Forelimb muscle (tissue), 1 donor: ENCODE results near the gene AMZ1. TPM values are rescaled to one million over a fixed set of nuclear protein-coding genes. Genes with fewer than 3 reads are reported as not detected.

Source experiments
- DNase-seq: peaks from one replicate; pipeline ENCODE4 v3.0.0-alpha.2; 2013; ENCODE audit warnings: low read depth
- polyA plus RNA-seq: library from polyadenylated mRNA; unstranded; fragments of 120-200 nt; gene quantifications from one replicate; pipeline ENCODE4 v1.2.1, GENCODE V29; 2013; ENCODE audit not compliant: insufficient read length

The AMZ1 gene, protein sequence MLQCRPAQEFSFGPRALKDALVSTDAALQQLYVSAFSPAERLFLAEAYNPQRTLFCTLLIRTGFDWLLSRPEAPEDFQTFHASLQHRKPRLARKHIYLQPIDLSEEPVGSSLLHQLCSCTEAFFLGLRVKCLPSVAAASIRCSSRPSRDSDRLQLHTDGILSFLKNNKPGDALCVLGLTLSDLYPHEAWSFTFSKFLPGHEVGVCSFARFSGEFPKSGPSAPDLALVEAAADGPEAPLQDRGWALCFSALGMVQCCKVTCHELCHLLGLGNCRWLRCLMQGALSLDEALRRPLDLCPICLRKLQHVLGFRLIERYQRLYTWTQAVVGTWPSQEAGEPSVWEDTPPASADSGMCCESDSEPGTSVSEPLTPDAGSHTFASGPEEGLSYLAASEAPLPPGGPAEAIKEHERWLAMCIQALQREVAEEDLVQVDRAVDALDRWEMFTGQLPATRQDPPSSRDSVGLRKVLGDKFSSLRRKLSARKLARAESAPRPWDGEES
- polyA plus RNA-seq: 0.29 TPM

DNA sequence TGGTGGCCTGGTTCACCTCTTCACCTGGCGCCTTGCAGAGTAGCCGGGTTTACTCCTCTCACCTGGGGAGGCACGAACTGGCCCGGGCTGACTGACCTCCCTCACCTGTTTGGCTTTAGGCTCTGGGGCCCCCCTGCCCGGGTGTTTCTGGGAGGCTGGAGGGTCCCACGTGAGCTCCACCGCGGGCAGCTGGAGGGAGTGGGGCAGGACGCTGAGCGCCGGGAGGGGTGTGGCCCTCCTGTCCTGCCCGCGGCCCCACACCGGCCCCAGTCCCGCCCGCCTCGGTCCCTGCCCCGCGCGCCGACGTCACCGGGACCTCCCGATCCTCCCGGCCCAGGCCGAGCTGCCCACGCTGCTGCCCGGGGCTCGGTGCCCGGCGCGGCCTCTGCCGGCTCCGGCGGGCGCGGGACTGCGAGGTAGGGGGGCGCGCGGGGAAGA, at the start of gene AMZ1:
AMZ1 (plus strand) TSS at position 322 of the 438 bp plus-strand sequence. CDS start 12,250 bp downstream, outside the sequence.
- DNase-seq: no peak

DNA sequence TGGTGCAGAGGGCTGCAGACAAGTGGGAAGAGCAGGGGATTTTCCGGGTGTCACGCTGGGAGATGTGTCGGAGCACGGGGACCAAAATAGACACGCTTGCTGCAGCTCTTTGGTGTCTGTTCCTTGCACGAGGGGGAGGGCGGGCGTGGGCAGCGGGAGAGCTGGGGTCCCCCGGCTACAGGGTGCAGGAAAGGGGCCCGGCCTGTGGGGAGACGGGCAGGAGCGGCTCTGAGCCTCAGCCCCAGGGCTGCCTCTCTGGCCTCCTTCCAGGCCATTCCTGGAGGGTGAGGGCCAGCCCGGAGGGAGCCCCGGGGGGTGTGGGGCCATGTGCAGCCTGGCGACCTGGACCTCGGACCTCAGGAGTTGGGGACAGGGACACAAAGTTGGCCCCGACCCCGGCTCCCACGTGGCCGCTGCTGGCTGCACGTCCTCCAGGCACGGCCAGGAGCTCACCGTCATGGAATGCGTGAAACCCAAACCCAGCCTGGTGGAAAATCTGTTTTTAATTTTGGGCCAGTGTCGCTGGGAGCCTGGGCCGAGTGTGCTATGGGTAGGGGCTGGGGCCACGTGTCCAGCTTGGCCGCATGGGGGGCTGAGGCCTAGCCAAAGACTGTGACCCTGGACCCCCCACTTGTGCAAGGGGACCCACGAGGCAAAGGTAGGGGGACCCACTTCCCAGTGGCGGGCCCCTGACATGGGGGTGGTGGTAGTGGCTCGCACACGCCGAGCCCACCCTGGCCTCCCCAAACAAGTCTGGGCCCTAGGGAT, 49.6 kb upstream of the AMZ1 start:
- DNase-seq: no peak

DNA sequence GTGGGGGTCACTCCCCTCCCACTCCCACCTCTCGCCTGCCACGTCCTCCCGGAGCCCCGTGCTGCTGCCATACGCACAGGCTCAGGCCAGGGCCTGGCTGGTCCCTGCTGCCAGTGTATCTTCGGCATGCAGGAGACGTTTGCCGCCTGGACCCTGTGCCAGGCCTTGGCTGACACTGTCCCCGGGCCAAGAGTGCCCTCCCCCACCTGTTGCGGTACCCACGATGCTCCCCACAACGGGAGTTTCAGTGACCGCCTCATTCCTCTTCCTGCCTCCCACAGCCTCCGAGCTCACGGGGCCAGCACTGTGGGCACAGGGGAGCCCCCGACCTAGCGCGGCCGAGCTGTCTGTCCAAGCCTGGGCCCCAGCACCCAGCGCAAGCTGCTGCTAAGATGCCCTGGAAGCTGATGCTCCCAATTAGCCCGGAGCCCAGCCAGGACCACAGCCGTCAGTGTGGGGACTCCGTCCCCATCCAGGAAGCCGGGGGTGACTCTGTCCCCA, 48.8 kb upstream of the AMZ1 start:
- DNase-seq: no peak

DNA sequence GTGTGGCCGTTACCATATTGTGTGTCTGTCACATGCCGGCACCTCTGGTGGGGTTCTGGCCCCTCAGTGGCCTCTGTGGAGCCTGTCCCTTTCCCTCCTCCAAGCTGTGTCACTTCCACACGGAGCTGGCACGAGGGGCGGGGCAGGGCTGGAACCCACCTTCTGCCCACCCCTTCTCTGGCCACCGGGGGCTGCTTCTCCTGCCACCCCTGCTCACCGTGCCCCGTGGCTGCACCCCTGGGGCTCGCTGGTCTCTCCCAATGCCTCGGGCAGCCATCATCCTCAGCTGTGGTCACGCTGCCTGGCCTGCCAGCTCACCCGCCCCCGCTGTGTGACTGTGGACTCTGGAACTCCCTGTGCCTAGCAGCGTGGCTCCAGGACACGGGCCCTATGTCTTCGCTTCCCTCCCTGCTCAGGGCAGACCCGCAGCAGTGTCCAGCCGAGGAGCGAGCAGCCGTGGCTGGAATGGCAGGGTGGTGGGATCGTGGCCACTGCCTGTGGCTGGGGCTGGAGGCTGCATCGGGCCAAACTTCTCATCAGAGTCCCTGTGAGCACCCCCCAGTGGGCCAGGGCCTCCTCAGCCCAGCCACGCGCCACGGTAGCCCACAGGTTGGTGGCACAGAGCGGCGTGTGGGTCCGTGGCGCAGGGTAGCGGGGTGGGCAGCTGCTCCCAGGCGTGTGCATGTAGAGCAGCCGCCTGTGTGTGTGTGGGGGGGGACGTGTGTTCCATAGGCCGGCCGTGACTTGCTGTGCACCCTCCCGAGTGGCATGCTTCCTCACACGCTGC, 48.1 kb upstream of the AMZ1 start:
- no peak for DNase-seq

DNA sequence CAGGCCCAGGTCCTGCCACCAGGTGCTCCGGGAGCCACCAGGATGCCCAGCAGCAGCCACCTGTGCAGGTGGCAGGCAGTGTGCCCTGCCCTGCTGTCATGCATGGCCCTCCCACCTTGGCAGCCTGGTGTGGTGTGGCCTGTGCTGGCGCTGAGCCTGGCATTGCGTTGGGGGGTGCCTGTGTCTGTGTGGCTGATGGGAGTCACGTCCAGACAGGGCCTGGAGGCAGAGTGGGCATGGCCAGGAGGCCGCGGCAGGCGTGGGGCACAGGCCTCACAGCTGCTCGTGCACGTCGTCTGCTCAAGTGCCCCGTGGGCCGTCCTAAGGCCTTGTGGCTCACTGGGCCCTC, 47.5 kb upstream of the AMZ1 start:
- DNase-seq: no peak

DNA sequence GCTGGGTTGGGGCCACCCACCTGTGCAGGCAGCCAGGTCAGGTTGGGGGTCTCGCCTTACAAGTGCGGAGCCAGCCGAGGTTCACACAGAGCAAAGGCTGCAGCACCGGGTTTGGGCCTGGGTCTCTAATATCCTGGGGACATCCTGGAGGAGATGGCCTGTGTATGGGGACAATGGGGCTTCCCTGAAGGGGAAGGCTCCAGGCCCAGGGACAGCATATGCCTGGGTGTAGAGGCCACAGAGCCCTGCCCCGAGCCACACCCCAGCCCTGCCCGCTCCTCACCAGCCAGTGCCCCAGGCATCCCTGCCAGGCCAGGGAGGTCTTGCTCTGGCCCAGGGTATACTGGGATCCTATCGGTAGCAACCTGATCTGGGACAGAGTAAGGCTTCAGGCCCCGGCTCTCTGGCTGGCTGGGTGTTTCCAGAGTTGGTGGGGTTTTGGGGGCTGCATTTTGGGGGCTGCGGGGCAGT, 47.1 kb upstream of the AMZ1 start:
- DNase-seq: no peak

DNA sequence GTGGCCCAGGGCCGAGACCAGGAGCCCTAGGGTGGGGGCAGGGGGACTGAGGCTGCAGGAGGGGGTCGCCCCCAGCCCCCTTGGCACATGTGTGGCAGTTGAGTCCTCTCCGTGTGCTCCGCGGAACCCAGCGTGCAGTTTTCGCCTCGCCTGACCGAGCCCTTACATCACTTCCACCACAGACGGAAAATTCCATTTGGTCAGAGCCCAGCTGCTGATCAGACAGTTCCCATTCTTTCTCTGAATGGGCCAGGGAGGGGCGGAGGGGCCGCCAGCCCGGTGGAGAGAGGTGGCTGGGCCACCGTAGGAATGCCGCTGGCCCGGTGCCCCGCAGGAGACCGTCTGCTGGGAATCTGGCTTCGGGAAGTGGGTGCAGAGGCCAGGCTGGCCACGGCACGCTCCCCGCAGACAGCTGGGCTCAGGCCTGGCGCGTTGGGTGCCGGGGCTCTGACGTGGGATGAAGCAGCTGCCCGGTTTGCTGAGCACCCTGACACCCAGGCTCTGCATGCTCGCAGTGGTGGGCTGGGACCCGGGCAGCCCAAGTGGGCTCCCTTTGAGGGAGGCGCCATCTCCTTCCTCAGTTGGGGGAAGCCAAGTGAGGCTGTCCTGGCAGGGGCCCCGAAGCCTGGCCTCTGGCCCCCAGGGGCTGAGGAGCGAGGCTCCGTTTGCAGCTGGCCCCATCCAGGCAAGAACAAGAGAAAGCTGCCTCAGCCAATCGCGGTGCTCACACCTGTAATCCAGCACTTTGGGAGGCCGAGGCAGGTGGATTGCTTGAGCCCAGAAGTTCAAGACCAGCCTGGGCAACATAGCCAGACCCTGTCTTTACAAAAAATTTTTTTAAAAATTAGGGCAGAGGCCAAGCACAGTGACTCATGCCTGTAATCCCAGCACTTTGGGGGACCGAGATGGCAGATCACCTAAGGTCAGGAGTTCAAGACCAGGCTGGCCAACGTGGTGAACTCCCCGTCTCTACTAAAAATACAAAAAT, 46.3 kb upstream of the AMZ1 start:
- peak; percentile 95 for DNase-seq

DNA sequence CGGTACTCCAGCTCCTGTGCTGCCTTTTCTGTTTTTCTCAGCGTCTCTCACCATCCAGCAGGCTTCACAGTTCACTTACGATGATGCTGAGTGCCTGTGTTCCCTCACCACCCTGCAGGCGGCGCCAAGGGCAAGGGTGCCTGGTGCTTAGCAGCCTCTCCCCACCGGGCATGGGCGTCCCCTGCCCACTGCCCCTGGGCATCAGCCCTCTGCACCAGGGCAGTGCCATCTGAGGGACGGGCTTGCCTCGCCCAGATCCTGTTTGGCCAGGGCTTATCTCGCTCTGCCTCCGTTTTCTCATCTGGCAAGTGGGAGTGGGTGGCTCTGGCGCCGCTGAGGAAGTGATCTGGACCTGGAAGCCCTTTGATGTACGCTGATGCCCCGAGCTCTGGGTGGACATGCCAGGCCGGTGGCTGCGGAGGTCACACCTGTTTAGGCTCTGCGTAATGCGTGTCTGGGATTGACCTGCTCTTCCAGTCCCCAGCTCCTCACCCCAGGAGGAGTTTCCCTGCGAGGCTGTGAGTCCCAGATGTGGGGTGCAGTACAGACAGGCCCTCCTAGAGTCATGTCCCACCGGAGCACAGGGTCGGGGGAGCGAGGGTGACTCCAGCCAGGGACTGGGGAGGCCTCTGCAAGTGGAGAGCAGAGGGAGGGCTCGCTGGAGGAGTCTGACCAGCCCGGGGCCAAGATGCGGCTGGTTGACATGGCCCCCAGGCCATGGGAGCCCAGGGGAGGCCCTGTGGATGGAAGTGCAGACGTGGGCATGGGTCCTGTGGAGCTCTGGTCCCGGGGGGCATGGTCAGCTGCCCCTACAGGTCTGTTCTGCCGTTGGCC, 44.4 kb upstream of the AMZ1 start:
- DNase-seq: no peak

DNA sequence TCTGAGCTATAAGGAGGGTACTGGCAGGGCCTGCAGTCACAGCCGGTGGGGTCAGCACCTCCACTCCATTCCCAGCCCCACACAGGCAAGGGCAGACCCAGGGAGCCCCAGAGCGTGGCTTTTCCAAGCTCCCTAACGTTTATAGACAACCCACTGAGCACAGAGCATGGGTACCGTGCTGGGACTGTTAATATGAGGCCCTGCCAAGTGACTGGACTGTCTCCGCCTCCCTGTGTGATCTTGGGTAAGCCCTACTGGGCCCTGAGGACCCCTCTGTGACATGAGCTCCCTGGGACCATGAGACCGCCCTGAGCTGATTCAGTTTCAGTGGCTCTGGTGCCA, 43.8 kb upstream of the AMZ1 start:
- DNase-seq: no peak

DNA sequence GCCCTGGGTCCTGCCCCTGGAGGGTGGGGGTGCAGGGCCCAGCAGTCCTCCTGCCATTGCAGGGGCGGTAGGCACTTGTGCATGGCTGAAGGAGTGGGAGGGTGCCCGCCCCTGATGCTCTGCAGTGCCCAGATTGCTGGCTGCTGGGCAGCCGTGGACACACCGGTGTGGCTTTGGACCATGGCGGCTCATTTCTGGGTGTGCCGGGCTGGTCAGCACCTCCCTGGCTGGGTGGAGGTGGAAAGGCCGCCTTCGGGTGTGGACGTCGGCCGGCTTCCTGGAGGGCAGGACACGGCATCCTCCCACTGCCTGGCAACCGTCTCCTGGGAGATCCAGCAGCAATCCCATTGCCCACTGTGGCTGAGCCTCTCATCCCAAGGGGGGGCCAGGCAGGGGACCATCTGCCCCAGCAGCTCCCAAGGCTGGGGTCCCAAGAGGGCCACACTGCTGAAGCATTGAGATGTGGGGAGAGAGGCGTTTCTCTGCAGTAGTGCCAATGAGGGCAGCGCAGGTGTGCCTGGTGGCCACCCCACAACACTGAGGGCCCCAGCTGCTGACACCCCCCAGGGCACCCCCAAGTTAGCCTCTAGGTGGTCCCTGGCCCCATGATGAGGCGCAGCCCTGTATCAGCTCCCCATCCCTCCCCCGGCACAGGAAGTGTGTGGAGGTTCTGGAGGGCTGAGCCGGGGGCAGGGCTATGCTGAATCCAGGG, 43.3 kb upstream of the AMZ1 start:
- no peak for DNase-seq

DNA sequence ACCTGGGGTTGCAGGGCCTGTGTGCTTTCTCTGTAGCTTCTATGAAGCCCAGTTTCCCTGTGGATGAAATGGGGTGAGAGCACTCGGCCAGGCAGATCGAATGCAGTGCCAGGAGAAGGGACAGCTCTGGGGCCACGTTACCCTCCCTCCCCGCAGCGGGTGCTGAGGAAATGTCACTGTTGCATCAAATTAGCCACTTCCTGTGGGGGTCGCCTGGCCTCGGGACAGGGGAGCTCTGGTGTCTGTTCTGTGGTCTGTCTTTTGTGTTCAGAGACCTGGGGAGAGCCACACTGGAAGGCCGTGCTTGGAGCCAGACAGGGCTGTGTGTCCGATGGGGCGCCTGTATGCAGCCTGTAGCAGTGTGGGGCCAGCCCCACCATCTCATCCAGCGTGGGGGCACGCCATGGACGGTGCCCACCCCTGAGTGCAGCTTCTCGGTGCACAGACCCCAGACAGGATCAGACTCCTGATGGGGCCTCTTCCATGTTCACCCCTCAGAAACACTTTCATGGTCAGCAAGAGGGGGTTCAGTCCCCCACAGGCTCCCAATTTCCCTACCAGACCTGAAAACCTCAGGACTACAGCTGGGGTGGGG, 42.6 kb upstream of the AMZ1 start:
- no peak for DNase-seq

DNA sequence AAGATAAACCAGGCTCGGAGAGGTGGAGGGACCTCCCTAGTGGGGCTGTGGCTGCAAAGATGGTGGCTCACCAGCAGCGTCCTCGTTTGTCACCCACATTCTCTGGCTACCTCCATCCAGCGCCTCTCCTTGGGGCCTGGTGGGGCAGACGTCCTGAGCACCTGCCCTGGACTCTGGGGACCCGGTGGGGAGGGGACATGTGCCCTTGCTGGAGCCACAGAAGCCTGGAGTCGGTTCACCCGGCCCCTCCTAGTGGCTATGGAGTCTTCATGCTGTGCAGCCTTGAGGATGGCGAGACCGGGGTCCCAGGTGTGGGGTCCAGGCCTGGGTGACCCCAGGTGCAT, 41.7 kb upstream of the AMZ1 start:
- DNase-seq: no peak

DNA sequence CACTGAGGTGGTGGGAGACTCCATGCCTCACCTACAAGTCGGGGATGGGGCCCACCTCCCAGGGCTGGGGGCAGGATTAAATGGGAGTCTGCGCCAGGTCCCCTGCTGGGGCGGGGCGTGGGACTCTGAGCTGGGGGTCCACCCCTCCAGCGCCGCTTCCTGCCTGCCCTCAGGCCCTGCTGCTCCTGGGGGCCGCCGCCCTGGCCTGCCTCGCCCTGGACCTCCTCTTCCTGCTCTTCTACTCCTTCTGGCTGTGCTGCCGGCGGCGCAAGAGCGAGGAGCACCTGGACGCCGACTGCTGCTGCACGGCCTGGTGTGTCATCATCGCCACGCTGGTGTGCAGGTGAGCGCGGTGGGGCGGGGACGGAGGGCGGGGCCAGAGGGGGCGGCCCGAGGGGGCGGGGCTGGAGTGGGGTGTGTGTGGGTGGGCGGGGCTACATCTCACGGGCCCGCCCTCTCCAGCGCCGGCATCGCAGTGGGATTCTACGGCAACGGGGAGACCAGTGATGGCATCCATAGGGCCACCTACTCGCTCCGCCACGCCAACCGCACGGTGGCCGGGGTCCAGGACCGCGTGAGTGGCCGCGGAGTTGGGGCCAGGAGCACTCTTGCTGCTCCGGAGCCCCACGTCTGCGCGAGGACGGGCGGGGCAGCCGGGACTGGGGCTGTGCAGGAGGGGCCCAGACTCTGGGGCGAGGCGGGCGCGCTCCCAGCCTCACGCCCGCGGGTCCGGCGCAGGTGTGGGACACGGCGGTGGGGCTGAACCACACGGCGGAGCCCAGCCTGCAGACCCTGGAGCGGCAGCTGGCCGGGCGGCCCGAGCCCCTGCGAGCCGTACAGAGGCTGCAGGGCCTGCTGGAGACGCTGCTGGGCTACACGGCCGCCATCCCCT, 41.1 kb upstream of the AMZ1 start:
- no peak for DNase-seq

DNA sequence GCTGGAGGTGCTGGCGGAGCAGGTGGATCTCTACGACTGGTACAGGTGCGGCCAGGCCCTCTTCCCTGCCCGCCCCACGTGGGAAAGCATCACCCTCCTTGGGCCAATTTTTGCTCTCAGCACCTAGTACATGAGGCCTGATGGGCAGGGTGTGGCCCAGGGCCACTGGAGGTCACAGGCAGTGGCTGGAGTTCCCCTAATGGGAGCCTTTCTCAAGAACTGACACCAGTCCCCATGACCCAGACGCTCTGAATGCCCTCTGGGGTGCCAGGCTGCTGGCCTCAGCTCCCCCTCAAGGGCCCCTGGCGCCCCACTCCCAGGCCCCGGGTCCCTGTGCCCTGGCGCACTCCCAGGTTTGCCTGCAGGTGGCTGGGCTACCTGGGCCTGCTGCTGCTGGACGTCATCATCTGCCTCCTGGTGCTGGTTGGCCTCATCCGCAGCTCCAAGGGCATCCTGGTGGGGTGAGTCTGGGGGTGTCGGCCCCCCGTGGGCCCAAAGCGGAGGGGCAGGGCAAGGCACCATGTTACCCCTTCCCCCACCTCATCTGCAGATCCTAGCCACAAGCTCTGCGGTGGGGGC, 40.3 kb upstream of the AMZ1 start:
- no peak for DNase-seq

DNA sequence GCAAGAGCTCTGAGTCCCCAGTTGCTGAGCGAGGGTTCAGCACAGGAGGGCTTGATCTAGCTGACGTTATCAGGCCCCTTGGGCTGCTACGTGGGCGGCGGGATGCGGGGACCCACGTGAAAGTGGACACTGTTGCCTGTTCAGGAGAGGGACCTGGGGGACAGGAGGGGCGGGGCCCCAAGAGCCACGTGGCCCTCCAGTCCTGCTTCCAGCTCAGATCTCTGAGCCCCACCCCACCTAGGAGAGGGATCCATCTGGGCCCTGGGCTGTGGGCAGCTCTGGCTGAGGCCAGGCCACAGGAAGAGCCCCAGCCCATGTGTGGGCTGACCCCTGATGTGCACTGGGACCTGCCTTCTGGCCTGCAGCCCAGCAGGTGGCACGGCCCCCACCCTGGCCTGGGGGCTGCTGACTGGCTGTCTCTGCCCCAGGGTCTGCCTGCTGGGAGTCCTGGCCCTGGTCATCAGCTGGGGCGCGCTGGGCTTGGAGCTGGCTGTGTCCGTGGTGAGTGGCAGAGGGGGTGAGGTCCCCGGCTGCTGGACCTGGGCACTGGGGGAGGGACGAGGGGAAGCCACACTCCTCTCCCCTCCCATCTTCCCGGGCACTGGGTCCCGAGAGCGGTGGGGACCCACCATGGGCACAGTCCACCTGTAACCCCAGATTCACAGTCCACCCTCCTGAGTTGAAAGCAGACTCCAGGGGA, 38.7 kb upstream of the AMZ1 start:
- no peak for DNase-seq

DNA sequence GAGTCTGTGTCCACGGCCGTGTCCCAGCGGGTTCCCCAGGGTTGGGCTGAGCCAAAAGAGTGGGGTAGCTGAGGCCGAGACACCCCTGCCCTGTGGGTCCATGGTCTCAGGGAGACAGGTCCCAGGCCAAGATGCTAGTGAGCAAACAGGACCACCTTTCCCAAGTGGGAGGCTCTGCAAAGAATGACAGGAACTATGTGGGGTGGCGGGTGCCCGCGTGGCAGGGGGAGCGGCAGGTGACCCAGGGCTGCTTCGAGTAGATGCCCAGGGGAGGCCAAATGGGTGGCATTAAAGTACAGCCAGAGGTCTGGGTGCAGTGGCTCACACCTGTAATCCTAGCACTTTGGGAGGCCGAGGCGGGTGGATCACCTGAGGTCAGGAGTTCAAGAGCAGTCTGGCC, 38.0 kb upstream of the AMZ1 start:
- DNase-seq: no peak

DNA sequence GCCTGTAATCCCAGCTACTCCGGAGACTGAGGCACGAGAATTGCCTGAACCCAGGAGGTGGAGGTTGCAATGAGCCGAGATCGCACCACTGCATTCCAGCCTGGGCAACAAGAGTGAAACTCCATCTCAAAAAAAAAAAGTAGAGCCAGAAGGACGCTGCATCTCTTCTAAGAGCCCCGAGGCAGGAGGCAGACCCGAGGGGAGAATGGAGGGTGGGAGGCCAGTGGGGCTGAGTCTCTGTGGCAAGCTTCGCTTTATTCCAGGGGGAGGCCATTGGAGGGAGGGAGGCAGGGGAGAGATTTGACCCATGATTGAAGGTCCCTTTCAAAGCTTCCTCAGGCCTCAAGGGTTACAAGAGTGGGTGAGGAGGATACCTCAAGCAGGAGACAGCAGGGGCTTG, 37.6 kb upstream of the AMZ1 start:
- DNase-seq: no peak
